Stromal cell of bone marrow (primary cell): Measurements from ENCODE around the gene PPP6R2.
"Not testable (repeated sequence)": the region's sequence is repeated elsewhere in the genome, so short reads cannot be mapped to it uniquely, and the experiment has no call there.

Experiments
- DNase-seq: peaks from one replicate; pipeline ENCODE4 v3.0.0-alpha.2; 2012; ENCODE audit warnings: low read depth

PPP6R2 gene

DNA sequence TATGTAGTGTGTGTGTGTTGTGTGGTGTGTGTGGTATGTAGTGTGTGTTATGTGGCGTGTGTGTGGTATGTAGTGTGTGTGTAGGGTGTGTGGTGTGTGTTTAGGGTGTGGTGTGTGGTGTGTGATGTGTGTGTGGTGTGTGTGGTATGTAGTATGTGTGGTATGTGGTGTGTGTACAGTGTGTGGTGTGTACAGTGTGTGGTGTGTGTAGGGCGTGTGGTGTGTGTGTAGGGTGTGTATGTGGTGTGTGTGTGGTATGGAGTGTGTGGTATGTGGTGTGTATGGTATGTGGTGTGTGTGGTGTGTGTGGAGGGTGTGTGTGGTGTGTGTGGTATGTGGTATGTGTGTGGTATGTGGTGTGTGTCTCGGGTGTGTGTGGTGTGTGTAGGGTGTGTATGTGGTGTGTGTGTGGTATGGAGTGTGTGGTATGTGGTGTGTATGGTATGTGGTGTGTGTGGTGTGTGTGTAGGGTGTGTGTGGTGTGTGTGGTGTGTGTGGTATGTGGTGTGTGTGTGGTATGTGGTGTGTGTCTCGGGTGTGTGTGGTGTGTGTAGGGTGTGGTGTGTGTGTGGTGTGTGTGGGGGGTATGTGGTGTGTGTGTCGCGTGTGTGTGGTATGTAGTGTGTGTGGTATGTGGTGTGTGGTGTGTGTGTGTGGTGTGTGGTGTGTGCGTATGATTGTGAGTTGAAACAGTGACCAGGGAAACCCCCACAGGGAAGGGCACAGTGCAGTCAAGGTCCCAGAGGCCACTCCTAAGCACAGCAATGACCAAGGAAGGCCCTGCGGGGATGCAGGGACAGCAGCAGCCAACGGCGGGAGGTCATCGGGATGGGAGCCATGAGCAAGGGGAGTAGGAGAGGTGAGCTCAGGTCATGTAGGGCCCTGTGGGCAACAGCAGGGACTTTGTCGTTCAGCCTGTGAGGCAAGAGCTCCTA, 2.9 kb upstream of the PPP6R2 start:
- DNase-seq, result no peak

DNA sequence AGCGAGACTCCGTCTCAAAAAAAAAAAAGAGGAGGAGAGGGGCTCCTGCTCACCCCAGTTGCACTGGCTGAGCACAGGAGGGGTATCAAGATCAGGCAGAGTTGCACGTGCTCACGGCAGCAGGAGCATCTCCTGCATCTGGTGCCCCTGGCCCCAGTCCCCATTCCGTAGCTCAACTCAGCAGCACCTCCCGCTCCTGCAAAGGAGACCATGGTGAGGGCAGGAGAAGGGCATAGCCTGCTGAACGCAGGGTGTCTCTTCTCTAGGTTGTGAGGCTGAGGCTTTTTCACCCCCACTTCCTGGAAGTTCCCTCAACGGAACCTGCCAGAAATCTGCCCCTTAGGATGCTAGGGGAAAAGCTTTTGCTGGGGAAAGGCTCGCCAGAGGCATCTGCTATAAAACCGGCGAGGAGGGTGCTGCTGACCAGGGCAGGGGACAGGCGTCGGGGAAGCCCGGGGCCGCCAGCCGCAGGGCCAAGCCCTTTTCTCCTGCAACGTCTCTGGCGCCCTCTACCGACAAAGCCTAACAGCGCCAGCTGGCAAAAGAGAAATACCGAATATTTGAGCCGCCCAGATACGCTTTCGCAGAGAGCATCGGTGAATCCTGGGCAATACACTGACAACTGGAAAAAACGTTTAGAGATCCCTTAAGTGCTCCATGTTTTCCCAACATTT, 1.0 kb upstream of the PPP6R2 start:
- peak; percentile 68 for DNase-seq

DNA sequence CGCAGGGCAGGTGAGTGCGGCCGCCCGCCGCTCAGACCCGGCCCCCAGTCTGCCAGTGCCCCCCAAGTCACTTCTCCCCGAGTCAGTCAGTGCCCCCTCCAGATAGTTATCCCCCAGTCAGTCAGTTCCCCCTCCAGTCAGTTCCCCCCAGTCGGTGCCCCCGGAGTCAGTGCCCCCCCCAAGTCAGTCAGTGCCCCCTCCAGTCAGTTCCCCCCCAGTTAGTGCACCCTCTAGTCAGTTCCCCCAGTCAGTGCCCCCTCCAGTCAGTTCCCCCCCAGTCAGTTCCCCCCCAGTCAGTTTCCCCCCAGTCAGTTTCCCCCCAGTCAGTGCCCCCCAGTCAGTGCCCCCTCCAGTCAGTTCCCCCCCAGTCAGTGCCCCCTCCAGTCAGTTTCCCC, 411 bp downstream of the PPP6R2 start:
- no peak for DNase-seq

DNA sequence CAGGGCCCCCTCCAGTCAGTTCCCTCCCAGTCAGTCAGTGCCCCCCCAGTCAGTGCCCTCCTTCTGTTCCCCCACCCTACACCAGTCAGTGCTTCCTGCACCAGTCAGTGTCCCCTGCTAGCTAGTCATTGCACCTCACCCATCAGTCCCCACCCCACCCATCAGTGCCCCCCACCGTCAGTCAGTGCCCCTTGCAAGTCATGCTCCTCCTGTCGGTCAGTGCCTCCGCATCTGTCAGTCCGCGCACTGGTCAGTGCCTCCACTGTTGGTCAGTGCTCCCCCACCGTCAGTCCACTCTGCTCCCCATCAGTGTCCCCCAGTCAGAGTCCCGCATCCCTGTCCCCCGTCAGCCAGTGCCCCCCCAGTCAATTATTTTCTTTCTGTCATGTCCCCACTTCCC, 3.3 kb downstream of the PPP6R2 start:
- DNase-seq, result no peak

GRCh38 chr22:50347157-50347556, 4.0 kb downstream of the PPP6R2 start:
- no peak for DNase-seq

DNA sequence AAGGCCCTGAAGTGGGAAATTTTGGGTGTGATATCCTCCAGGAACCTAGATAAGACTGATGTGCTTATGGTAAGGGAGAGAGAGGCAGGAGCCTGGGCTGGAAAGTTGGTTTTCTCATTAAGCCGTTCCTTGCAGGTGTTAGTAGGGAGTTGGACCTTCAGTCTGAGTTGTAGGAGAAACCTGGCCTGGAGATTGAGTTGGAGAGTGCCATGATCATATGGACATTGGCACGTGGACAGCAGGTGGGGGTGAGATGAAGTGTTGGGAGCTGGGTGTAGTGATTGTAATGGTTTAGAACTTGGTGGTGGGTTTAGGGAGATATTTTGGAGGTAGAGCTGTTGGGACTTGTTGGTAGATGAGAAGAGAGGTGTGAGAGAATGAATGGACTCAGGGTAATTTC, 4.9 kb downstream of the PPP6R2 start:
- DNase-seq, result no peak

DNA sequence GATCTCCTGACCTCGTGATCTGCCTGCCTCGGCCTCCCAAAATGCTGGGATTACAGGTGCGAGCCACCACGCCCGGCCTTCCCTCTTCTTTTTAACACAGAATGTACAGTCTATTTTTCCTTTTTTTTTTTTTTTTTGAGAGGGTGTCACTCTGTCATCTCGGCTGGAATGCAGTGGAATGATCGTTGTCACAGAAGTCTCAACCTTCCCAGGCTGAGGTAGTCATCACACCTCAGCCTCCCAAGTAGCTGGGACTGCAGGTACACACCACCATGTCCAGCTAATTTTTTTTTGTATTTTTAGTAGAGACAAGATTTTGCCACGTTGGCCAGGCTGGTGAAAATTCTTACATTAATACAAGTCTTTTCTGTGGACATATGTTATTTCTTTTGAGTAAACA, 13.1 kb downstream of the PPP6R2 start:
- DNase-seq, result no peak

DNA sequence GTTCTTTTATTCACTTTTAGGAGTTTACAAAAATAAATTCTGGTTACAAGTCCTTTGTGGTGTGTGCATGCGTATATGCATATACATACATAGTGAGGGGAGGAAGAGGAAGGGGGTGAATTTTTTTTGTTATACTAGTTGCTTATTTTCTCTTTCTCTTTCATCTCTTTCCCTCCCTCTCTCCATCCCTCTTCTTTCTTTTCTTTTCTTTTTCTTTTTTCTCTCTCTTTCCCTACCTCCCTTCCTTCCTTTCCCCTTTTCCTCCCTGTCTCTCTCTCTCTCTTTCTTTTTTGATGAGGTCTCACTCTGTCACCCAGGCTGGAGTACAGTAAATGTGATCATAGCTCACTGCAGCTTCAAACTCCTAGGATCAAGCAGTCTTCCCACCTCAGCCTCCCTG, 14.1 kb downstream of the PPP6R2 start:
- no peak for DNase-seq

DNA sequence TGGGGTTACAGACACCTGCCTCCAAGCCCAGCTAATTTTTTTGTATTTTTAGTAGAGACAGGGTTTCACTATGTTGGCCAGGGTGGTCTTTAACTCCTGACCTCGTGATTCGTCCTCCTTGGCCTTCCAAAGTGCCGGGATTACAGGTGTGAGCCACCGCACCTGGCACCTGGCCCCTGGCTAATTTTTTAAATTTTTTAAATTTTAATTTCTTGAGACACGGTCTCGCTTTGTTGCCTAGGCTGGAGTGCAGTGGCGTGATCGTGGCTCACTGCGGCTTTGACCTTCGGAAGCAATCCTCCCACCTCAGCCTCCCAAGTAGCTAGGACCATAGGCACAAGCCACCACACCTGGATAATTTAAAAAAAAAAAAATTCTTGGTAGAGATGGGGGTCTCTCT, 14.6 kb downstream of the PPP6R2 start:
- no peak for DNase-seq

GRCh38 chr22:50360578-50360977, 17.5 kb downstream of the PPP6R2 start:
- DNase-seq, result no peak

GRCh38 chr22:50361222-50361621, 18.1 kb downstream of the PPP6R2 start:
- no peak for DNase-seq

DNA sequence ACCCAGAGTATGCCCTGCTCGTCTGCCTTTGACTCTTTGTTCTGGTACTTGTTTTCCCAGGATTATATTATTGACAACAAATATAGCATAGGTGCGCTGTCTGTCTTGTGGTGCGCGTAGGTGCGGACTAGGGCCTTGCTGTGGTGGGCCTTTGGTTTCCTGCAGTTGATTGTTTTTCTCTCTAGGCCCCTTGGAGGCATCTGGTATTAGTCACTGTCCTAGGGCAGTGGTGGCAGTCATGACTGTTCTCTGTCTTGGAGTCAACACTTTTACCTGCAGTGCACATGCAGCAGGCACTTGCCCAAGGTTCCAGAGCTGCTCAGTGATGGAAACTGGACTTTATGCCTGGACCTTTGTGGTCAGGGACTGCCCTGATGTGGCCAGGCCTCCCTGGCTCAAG, 18.6 kb downstream of the PPP6R2 start:
- DNase-seq, result no peak

GRCh38 chr22:50363166-50363802, 20.2 kb downstream of the PPP6R2 start:
- DNase-seq, result no peak

DNA sequence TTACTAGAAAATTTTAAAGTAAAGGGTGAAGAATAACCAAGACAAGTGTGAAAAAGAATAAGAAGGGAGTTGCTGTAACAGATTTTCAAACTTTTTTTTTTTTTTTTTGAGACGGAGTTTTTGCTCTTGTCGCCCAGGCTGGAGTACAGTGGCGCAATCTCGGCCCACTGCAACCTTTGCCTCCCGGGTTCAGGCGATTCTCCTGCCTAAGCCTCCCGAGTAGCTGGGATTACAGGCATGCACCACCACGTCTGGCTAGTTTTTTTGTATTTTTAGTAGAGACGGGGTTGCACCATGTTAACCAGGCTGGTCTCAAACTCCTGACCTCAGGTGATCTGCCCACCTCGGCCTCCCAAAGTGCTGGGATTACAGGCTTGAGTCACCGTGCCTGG, 20.7 kb downstream of the PPP6R2 start:
- DNase-seq, result not testable (repeated sequence)

DNA sequence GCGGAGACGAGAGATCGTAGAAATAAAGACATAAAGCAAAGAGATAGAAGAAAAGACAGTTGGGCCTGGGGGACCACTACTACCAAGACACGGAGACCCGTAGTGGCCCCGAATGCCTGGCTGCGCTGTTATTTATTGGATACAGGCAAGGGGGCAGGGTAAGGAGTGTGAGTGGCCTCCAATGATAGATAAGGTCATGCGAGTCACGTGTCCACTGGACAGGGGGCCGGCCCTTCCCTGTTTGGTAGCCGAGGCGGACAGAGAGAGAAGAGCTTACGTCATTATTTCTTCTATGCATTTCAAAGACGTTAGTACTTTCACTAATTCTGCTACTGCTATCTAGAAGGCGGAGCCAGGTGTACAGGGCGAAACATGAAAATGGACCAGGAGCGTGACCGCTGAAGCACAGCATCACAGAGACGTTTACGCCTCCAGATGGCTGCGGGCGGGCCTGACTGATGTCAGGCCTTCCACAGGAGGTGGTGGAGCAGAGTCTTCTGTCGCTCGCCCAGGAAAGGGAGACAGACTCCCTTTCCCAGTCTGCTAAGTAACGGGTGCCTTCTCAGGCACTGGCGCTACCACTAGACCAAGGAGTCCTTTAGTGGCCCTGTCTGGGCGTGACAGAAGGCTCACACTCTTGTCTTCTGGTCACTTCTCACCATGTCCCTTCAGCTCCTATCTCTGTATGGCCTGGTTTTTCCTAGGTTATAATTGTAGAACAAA, 24.8 kb downstream of the PPP6R2 start:
- no peak for DNase-seq

DNA sequence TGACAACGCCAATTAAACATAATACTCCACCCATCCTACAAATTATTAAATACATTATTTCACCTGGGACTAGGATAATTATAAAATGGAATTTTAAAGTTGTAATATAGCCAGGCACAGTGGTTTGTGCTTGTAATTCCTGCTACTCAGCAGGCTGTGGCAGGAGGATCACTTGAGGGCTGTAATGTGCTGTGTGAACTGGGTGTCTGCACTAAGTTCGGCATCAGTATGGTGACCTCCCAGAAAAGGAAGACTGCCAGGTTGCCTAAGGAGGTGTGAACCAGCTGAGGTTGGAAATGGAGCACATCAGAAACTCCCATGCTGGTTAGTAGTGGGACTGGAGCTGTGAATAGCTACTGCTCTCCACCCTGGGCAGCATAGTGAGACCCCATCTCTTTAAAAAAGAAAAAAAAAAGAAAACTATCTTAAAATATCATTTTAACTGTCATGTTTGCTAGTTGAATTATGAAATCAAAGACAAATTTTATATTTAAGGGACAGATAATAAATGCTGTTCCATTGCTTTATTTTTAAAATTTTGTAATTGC, 28.0 kb downstream of the PPP6R2 start:
- no peak for DNase-seq

- DNase-seq, result no peak
These were observed 33.0 kb downstream of the PPP6R2 start for GRCh38 chr22:50376085-50376651.

- not testable (repeated sequence) for DNase-seq
These were observed 38.0 kb downstream of the PPP6R2 start for GRCh38 chr22:50381021-50381555.

- DNase-seq, result no peak
These were observed 53.7 kb downstream of the PPP6R2 start for GRCh38 chr22:50396751-50397370.

- not testable (repeated sequence) for DNase-seq
These were observed 54.4 kb downstream of the PPP6R2 start for GRCh38 chr22:50397371-50398060.
